Erythroblast (primary cell): ENCODE measurements around the gene SLC2A6.

Experiments used
- GATA1 ChIP-seq: IDR thresholded peaks from 2 replicates; pipeline ENCODE4 v1.6.1; 2011; ENCODE audit warnings: low read depth, mild to moderate bottlenecking, control low read depth, low read length, moderate library complexity
- POLR2A ChIP-seq: IDR thresholded peaks from 2 replicates; pipeline ENCODE4 v1.6.1; 2011; ENCODE audit warnings: mild to moderate bottlenecking, low read length

DNA sequence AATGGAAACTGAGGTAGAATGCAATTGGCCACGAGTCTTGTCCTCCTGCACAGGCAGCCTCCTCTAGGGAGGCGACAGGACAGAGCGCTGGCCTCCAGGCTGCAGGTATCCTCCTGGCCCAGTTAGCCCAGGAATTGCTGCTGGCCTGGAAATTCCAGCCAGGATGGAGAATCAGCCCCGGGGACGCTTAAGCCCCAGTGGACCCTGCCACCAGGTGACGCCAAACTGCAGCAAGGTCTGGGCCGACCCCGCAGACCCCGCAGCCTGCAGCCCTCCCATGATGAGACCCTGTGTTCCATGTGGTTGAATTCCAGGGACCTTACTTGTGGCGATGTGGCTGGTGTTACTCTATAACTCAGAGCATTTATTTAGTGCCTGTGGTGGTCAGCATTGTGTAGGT, 11.8 kb downstream of the SLC2A6 start:
- TF ChIP-seq POLR2A, result no peak
- TF ChIP-seq GATA1, result no peak
